ENCODE measurements around the gene ZNF45.

DNA sequence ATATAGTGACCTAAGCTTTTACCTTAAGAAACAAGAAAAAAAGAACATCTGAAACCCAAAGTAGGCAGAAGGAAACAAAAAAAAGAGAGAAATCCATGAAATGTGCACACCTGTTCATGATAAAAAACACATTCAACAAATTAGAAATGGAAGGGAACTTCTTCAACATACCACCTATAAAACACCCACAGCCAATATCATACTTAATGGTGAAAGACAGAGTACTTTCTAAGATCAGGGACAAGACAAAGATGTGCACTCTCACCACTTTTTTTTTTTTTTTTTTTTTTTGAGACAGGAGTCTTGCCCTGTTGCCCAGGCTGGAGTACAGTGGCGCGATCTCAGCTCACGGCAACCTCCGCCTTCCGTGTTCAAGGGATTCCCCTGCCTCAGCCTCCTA lies 29.2 kb downstream of the ZNF45 start:
- TF ChIP-seq POLR2A (IDR thresholded peaks at IDR 0.05; ENCODE audit: low read depth, low read length) (no peak), TAF1 (IDR thresholded peaks at IDR 0.05; ENCODE audit: borderline replicate concordance, low read depth, low read length) (no peak)

Measured in GM12892 (cell line).